NCI-H2081 treated with DMSO at 0.1 percent for 48 hours (cell line): ENCODE results near the gene CFB.
"Not testable (repeated sequence)": the region's sequence is repeated elsewhere in the genome, so short reads cannot be mapped to it uniquely, and the experiment has no call there.

Experiments
- DNase-seq: peaks from one replicate; lab custom pipeline; 2025; lab: John Stamatoyannopoulos, UW

CFB gene

GRCh38 chr6:31945507-31946369, at the start of gene CFB:
CFB (plus strand) TSS chr6:31946095; CDS start chr6:31946222, 127 bp downstream.
- no peak for DNase-seq

DNA sequence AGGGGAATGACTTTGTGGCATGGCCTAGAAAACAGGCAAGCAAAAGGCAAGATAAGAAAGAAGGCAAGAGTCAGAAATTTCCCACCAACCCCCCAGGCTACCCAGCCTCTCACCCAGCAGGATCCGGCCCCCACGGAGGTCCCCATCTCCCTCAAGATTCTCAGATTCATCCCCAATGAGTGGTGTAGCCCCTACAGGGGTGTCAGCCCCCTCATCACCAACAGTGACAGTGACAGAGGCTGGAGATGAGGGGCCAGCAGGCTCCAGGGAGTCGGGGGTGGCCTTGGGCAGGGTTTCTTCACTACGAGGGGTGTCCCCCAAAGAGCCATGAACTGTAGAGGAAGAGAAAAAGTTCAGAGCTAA, 49.4 kb upstream of the CFB start:
- DNase-seq = no peak

- DNase-seq = no peak
These were observed 48.9 kb upstream of the CFB start for GRCh38 chr6:31896856-31897611.

GRCh38 chr6:31897612-31898382, 48.1 kb upstream of the CFB start, which contains the start of gene EHMT2:
EHMT2 (minus strand) TSS chr6:31897698; CDS start chr6:31897677, 21 bp downstream.
- peak; percentile 17 for DNase-seq

DNA sequence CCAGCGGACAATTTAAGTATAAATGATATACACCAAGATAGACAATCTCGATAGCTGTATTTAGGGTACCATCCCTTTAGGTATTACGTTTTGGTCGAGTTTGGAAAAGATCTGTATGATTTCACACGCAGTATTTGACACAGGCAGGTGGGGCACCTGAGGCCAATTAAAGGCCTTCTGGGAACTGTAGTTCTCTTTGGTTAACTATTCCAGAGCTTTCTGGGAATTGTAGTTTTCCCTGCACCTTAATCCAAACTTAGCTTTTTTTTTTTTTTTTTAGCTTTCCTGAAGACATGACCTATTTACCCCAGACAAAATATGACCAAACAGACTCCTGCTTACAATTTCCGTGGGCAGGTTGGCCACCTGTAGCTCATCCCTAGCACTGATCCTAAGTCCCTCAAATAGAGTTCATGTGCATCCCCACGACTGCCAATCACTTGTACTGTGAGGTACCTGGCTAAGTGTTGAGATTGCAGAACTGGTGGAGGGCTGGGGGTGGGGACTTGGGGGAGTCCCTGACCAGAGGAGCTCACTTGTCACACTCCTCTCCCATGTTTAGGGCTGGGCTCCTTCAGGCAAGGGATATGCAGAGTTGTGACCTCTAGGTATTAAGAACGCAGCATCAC, 47.4 kb upstream of the CFB start:
- DNase-seq = no peak

DNA sequence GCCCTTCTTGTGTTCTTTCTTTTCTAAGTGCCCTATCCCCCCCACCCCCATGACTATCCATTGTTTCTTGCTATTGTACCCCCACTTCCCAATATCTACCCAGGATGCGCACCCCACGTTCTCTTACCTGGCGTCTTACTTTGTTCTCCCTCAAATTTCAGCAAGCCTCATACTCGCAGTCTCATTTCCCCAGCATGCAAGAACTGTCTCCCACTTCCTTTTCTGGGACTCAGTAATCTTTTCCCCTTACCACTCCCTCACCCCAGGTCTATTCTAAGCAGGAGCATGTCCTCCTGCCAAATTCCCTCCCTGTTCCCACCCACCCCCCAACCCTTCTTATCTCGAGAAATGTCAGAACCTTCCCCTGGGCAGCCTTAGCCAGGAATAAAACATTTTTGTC, 46.7 kb upstream of the CFB start:
- DNase-seq = no peak

- DNase-seq = no peak
These were observed 45.8 kb upstream of the CFB start for GRCh38 chr6:31899882-31900722.

GRCh38 chr6:31900917-31901414, 44.9 kb upstream of the CFB start:
- DNase-seq = no peak

DNA sequence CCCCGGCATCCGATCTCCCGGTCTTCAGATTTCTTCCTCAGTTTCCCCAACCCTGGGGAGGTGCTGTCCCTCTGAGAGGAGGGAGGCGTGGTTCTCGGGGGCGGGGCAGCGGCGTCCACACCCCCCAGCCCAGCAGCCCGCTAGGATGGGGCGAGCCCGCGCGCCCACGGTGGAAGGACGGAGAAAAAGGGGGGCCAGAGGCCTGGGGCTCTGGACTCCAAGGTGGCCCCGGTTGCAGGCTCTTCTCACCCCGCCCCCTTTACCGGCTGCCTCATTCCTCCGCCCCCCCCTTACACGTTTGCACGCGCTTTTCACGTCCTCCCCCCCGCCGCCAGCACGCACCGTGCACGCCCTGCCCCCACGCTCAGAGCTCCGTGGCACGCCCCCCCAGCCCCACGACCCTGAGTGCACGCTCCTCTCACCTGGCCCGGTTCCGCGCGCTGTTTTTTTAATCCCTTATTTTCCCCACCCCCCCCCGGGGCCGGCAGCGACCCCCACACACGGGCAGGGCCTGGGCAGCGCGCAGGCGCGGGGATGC, 44.4 kb upstream of the CFB start:
- no peak for DNase-seq

GRCh38 chr6:31901953-31902643, 43.8 kb upstream of the CFB start, which contains the start of gene ZBTB12:
ZBTB12 (minus strand) TSS chr6:31902086; CDS start chr6:31901305, 781 bp downstream.
- DNase-seq = peak; percentile 82

DNA sequence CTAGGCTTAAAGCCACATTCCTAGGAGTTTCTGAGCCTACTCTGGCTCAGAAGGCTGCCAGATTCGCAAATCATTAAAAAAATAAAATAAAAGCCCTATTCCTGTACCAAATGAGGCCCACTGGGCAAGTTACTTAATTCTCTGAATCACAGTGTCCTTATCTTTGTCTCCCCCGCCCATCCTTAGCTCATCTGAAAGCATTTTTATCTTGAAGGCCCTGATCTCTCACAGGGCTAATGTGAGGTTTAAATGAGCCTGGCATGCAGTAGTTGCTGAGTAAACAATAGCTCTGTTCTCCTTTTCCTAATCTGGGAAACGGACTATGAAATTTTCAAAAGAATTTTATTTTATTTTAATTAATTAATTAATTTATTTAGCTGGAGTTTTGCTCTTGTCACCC, 41.9 kb upstream of the CFB start:
- DNase-seq = no peak

GRCh38 chr6:31905041-31905440, 40.9 kb upstream of the CFB start:
- no peak for DNase-seq

GRCh38 chr6:31906122-31906521, 39.8 kb upstream of the CFB start:
- no peak for DNase-seq

- DNase-seq = not testable (repeated sequence)
These were observed 39.2 kb upstream of the CFB start for GRCh38 chr6:31906727-31907126.

DNA sequence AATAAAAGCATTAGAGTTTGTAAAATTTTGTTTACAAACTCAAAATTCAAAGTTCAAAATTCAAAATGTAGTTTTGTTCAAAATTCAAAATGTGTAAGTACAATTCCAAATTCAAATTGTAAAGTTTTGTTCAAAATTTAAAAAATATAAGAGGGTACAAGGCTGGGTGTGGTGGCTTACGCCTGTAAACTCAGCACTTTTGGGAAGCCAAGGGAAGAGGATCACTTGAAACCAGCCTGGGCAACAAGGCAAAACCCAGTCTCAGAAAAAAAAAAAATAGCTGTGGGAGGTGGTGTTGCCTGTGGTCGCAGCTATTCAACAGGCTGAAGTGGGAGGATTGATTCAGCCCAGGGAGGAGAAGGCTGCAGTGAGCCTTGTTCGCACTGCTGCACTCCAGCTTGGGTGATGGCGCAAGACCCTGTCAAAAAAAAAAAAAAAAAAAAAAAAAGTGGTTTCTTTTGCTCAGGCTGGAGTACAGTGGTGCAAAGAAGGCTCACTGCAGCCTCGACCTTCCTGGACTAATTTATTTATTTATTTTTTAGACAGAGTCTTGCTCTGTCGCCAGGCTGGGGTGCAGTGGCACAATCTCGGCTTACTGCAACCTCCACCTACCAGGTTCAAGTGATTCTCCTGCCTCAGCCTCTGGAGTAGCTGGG, 38.6 kb upstream of the CFB start:
- DNase-seq = no peak

DNA sequence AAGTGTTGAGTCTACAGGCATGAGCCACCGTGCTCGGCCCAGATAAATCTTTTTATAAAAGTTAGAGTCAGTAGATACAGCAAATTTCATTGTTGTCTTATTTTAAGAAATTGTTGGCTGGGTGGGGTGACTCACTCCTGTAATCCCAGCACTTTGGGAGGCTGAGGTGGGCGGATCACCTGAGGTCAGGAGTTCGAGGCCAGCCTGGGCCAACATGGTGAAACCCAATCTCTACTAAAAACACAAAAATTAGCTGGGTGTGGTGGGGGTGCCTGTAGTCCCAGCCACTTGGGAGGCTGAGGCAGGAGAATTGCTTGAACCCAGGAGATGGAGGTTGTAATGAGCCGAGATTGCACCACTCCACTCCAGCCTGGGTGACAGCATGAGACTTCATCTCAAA, 37.6 kb upstream of the CFB start:
- not testable (repeated sequence) for DNase-seq

DNA sequence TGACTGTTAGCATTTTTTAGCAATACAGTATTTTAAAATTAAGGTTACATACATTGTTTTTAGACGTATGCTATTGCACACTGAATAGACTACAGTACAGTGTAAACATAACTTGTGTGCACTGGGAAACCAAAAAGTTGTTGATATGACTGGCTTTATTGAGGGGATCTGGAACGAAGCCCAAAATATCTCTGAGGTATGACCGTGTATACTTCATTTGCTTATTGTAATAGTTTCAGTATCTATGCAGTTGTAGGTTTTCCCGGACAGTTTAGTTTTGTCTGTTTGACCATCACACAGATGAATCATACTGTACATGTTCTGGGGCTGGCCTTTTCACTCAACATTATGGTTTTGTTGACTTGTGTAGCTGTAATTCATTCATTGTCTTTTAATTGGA, 37.1 kb upstream of the CFB start:
- DNase-seq = no peak

GRCh38 chr6:31909298-31909697, 36.6 kb upstream of the CFB start:
- DNase-seq = not testable (repeated sequence)
